ENCODE data around the gene CTSK.

DNA sequence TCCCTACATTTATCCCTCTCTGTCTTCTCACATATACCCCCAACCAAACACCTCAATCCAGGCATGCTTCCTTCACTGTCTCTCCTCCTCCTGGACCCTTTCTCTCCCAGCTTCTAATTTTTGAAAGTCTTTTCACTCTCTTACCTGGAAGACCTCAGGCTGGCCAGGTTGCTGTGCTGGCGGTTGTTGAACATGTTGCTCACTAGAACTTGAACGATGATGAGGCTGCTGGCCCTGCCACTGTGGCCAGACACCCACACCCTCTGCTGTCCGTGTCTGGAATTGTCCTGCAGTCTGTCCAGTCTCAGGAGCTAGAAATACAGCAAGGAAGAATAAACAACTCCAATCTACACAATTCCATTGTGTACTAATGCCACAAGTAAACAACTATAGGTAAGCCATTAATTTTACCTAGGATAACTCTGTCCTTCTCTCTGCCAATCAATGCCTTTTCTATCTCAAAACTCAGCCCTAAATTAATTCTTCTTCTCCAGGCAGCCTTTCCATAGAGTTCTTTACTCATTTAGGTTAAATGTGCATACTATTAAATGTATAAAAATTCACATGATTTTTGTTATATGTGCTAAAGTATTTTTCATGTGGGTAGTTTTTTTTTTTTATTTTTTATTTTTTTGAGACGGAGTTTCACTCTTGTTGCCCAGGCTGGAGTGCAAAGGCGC lies 5.1 kb upstream of the CTSK start:
- TF ChIP-seq POLR2A (IDR thresholded peaks at IDR 0.05): no peak
- TF ChIP-seq, protein P1, sequence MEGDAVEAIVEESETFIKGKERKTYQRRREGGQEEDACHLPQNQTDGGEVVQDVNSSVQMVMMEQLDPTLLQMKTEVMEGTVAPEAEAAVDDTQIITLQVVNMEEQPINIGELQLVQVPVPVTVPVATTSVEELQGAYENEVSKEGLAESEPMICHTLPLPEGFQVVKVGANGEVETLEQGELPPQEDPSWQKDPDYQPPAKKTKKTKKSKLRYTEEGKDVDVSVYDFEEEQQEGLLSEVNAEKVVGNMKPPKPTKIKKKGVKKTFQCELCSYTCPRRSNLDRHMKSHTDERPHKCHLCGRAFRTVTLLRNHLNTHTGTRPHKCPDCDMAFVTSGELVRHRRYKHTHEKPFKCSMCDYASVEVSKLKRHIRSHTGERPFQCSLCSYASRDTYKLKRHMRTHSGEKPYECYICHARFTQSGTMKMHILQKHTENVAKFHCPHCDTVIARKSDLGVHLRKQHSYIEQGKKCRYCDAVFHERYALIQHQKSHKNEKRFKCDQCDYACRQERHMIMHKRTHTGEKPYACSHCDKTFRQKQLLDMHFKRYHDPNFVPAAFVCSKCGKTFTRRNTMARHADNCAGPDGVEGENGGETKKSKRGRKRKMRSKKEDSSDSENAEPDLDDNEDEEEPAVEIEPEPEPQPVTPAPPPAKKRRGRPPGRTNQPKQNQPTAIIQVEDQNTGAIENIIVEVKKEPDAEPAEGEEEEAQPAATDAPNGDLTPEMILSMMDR (IDR thresholded peaks at IDR 0.05): peak; percentile 42 to 68 (median 63)

Data from adrenal gland (tissue), 5 donors.